Measurements from ENCODE around the gene PRG2.
A peak's percentile ranks its signal among the peaks of the same experiment; 100 is the strongest.

The PRG2 gene, protein sequence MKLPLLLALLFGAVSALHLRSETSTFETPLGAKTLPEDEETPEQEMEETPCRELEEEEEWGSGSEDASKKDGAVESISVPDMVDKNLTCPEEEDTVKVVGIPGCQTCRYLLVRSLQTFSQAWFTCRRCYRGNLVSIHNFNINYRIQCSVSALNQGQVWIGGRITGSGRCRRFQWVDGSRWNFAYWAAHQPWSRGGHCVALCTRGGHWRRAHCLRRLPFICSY

DNA sequence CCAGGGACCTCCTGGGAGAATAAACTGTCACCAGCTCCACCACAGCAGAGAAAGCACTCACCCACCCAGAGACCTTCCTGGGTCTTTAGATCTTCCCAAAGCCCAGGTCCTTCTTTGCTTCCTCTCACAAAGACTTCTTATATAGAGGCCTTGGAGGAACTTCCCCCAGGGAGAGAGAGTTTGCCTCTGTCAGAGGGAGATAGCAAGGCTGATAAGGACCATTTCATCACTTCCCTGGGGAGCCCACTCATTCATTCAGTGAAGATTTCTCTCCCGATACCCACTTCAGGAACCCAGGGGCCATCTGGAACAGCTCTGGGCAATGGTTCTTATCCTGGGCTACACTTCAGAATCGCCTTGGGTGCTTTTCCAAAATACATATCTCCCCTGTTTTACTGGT, at the start of gene PRG2:
PRG2 (minus strand) TSS at position 116 of the 400 bp plus-strand sequence. CDS start 706 bp downstream, outside the sequence.
- DNase-seq (ENCODE audit: low spot score) = no peak

DNA sequence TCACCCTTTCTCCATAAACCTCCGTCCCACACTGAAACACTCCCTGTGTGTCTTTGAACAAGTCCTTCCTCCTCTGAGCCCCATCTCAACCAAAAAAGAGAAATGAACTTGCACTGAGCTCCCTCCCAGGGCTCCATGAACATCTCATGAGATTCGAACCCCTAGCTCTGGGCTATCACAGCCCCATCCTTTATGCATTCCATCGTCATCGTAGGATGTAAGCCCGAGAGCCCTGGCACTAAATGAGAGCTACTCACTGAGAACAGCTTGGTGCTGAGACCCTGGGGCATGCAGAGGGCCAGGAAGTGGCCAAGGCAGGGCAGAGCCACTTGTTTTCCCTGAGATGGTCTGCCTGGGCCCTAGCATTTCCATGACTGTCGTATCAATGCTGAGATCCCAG, 49.3 kb upstream of the PRG2 start:
- no peak for DNase-seq (ENCODE audit: low spot score)

DNA sequence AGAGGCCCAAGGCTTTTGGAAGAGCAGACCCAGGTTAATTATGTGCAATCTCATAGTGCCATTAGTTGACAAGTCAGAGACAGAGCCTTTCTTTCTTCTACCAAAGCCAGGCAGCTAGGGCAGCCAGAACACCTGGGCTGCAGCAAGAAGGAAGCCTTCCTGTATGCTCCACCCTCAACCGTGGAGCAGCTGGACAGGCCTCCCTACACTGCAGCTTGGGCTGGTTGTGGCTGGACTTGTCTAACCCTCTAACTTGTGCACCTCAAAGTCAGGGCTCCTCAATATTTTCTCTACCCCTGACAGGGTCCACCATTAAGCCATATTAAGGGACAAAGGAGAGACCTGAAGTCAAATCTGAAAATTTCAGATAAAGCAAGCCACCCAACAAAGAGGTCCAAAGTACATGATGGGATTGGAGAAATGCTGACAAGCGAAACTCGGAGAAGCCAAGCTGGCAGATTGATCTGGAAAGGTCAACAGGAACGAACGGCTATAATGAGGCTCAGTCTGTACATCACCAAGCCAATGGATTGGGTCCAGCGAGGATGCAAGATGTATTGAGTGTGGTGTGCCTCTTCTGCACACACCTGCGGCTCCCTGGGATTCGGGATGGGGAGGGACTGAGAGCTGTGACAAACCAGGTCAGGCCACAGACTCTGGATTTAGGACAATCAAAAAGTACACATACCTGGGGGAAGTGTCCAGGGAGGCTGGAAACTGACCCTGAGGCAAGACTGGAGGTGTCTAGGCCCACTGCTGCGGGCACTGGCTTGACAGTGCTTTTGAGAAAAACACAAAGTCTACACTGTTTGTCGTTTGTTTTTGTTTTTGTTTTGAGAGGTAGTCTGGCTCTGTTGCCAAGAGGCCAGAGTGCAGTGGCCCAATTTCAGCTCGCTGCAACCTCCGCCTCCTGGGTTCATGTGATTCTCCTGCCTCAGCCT, 48.2 kb upstream of the PRG2 start:
- DNase-seq (ENCODE audit: low spot score) = no peak

DNA sequence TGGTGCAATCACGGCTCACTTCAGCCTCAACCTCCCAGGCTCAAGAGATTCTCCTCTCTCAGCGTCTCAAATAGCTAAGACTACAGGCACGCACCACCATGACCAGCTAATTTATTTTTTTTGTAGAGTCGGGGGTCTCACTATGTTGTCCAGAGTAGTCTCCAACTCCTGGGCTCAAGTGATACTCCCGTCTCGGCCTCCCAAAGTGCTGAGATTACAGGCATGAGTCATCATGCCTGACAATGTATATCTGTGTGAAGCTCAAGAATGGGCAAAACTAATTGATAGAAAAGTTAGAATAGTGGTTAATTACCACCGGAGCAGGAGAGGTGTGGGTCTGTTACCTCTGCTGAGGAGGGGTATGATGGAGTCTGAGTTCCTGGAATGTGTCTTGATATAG, 45.6 kb upstream of the PRG2 start:
- DNase-seq (ENCODE audit: low spot score) = no peak

DNA sequence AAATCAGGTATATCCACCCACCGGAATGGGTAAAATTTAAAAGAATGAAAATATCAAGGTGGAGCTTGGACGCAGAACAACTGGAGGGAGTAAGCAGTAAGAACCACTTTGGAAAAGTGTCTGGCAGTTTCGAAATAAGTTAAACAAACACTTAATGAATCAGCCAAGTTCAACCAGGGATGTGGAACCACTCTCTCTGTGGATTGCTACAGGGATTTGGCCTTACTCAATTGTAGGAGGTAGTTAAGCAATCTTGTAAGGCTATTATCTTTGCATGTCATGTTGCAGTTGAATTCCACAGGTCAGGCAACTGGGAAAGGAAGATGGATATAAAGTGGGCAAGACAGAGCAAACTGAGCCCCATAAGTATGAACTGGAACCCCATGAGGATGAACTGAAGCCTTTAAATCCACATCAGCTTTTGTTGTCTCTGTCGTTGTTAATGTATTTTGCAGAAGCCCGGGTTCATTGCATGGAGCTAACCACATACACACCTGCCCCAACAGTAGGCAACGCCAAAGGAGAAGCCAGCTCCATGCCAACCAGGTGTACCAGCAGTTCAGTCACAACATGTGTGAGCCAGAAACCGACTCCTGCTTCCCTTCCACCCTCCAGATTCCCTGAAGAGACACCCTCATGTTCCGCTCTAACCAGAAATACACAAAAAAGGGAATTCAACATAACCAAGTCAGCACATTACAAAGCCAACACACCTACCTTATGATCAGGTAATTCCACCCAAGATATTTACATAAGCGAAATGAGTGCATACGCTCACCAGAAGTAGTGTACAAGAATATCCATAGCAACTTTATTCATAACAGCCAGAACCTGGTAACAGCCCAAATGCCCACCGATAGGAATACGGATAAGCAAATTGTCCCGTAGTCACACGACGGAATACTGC, 44.4 kb upstream of the PRG2 start:
- no peak for DNase-seq (ENCODE audit: low spot score)

DNA sequence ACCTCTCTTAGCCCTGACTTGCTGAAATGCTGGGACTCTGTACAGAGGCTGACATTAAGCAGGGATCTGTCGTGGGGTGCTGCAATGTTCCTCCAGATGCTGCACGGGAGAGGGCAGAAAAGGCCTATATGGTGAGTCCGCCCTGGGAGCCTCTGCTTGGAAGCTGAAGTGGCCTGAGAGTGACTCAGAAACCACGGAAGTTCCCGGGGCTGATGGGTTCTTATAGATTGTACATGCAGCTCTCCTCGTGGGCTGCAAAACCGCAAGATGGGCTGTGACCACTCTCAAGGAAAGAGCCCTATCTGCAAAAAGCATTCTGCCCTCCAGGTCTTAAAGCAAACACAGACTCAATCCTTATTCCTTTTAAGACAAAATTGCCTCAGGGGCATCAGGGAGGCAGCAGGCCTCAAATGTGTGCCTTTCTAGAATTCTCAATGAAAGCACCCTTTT, 42.3 kb upstream of the PRG2 start:
- DNase-seq (ENCODE audit: low spot score) = no peak

DNA sequence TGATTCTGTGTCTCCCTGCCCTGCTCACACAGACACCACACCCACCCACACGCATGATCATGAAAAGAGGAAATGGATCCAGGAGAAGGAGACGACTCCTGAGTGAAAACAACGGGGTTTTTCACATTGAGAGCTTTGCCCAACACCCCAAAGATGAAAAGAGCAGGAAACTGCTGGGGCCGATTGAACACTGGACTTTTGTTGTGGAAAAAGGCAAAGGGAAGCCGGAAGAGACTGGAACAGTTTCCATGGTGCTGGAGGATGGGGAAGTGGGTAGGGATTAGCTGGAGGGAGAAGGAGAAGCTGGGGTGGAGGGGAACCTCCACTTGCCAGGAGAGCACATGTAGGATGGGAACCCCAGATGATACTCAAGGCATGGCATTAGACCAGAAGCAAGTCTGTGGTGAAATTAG, 41.7 kb upstream of the PRG2 start:
- no peak for DNase-seq (ENCODE audit: low spot score)

DNA sequence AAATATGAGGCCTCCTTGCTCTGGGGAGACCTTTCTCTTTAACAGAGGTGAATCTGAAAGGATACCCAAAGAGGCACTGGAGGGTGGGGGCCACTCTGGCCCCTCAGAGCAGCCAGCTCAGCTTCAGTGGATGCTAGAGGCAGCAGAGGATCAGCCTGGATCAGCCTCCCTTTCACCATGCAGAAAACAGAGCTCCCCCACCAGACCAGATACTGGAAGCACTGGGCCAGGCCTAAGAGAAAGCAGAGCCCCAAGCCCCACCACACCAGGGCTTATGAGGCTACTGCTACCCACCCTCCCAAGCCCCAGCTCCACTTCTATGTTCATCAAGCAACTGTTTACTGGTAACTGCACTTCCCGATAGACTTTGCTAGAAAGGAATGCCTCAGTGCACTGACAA, 40.5 kb upstream of the PRG2 start:
- DNase-seq (ENCODE audit: low spot score) = no peak

DNA sequence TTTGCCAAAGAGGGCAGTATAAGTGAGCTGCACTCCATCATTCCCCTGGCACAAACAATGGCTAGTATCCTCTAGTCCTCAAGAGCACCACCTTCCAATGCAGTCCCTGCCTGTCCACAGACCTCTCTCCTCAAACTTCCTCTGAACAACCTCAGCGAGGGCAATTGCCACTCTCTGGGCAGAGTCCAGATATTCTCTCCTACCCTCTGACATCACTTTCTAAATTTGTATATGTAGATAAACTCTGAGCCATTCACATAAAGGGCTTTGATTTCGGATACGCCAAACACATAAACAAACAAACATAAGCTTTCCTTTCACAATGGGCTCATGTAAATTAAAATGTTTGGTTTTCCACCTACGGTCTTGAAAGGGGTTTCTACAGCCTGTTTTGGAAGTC, 39.5 kb upstream of the PRG2 start:
- no peak for DNase-seq (ENCODE audit: low spot score)

DNA sequence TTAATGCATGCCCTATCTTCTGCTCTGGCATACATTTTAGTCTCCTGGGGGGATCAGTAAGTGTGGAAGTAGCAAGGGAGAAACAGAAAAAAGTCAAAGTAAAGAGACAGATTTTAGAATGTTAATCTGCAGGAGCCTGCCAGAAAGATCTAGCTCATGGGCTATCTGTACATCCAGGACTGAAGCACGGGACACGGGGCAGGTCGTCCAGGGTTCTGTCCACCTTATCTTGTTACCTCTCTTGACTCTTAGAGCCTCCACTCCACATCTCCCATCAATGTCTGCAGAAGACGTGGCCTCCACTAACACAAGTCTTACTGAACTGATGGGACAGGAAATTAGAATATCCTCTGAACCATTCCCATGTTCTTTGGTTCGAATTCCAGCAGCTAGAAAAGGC, 38.2 kb upstream of the PRG2 start:
- no peak for DNase-seq (ENCODE audit: low spot score)

DNA sequence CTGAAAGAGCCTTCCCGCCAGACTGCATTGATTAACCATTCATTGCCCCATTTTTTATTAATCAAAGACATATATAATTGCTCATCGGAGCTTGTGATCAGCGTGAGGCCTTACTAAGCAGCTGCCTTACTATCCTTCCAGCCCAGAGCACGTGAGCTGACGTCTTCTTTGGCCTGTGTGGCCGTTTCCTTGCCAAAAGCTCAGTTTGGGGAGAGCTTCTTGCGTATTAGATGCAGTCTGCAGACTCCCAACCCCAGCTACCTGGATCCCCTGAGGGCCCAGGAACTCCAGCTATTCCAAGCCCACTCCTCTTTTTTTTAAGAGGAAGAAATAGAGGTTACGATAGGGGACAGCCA, 37.3 kb upstream of the PRG2 start:
- DNase-seq (ENCODE audit: low spot score) = no peak

DNA sequence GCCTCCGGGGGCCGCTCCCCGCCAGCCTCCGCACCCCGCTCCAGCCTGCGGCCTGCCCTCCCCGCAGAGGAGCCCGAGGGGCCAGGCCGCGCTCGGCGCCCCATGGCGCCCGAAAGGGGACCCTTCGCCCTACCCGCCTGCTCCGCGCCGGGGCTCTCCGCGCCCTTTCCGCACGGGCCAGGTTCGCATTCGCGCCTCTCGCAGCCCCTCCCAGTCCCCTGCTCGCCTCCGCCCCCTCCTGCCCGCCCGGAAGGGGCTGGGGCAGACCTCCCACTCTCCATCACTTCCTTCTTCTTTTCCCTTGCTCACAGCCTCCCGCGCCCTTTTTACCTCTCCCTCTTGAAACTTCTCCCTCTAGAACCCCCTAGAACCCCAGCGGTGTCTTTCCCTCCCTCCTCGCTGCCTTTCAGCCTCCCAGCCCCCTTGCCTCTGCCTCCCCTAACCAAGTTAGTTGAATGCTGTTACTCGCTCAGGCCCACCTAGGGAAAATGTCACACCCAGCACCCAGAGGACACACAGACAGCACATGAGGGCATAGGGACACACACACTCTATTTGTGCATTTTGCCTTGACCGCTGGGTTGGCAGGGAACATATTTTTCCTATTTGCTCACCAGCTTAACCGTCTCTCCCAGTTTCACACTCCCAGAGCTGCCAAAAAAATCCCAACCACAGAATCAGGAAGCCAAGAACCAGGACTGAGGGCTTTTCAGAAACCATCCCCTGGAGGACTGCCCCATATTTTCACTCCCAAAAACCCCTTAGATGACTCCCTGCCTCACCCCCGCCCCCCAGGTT, 36.7 kb upstream of the PRG2 start, which contains the start of gene SLC43A3:
SLC43A3 (minus strand) TSS at position 193 of the 798 bp plus-strand sequence. CDS start 949 bp downstream, outside the sequence.
- DNase-seq (ENCODE audit: low spot score) = peak; percentile 78

DNA sequence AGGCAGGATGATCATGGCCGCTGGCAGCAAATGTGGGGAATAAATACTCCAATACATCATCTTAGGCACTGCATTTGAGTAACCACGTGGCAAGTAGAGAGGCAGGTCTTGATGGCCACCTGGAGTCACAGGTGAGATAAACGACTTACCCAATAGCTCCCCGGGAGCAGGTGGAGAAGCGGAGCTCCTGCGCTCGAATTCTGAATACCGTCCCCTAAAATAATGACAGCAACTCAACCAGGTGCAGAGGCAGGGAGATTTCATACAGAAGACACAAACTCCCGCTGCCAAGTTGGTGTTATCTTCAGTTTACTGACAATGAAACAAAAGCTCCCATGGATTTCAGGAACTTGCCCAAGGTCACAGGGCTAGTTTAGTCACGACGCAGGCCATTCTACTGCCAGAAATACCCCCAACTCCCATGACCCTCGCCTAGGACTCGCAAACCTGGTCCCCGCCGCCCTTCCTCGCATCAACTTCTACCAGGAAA, 36.0 kb upstream of the PRG2 start:
- peak; percentile 22 for DNase-seq (ENCODE audit: low spot score)

DNA sequence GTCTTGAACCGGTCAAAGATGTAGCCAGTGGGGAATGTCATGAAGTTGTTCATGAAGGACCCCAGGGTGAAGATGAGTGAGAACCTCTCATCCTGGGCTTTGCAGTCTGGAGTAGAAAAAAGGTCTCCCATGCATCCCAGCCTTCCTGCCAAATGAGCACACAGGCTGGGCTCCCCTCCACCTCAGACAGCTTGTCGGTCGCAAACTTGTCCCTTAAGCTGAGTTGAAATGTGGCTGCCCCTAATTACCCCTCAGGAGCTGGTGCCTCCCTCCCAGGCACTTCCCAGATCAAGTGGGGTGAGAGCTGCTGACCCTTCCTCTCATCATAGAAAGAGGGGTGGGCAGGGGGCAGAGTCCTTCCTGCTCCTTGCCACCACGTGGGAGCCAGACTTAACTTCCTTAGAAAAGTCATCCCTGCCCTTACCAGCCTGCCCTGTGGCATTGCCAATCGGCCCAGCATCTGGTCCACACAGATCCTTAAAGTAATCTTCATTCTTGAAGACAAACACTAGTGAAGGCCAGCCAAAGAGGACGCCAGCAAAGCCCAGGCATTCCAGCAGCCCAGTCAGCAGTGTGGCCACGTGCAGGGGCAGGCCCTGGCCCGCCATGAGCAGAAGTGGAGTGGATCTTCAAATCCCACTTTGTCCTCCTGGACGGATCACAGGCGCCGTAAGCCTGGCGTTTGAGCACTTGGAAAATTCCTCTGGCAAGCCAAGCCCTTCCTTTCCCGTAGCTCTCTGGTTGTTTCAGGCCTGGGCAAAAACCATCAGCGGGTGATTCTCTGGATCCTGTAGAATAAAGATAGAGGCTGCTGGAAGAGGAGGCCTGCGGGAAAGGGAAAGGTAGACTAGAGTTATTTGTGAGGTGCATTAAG, 35.4 kb upstream of the PRG2 start:
- no peak for DNase-seq (ENCODE audit: low spot score)

DNA sequence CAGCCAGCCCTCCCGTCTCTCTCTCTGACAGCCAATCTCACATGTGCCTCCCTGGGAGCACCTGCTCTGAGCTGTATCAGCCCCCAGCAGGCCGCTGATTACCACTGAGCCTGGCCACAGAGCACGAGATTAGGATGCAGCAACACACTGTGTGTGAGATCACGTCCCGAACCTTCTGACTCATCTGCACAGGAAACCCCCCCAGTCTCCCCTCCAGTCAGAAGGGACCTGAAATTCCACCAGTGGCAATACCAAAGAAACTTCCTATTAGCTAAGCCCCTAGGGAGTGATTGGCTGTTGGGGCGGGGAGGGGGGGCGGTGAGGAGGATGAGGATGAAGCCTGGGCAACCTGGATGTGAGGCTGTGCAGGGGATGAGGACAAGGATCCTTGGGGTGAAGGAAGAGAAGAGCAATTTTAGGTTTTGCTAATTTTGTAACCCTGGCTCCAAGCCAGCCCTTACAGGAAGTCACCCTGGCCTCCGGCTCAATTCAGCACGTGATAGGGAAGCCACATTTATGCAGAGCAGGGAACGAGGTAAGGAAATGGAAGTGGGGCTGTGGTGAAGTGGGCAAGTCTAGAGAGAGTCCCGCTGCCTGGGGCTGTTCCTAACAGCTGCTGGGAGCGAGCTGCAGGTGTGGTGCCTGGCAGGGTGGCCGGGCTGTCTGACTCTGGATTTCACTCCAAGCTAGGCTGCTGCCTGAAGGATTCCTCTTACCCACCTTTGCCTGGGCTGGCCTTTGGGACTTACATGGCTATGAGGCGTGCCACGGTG, 34.5 kb upstream of the PRG2 start:
- DNase-seq (ENCODE audit: low spot score) = no peak

DNA sequence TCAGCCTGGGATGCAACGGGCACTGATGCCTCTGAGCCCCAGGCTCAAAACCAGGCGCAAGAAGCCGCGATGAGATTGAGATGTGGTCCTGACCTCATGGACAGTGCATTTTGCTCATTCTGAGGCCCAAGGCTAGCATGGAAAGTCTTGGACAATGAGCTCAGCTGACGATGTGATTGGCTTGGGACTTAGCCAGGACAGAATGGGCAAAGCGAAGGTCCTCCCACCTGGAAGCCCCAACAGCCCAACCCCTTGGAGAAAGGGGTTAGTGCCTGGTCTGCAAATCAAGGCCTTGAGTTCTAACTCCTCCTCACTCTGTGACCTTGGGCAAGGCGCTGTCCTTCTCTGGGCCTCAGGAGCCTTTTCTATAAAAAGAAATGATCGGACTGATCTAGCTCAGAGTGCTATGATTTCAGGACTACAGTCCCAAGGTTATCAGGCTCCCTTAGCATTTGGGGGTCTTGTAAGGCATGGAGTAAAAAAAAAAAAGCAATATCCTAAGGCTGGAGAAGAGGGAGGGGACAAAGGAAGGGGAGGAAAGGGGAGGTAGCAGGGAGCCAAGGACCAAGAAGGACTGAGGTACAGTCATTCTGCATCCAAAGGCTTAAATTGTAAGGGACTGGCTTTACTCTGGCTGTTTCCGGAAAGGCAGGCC, 33.8 kb upstream of the PRG2 start:
- no peak for DNase-seq (ENCODE audit: low spot score)

DNA sequence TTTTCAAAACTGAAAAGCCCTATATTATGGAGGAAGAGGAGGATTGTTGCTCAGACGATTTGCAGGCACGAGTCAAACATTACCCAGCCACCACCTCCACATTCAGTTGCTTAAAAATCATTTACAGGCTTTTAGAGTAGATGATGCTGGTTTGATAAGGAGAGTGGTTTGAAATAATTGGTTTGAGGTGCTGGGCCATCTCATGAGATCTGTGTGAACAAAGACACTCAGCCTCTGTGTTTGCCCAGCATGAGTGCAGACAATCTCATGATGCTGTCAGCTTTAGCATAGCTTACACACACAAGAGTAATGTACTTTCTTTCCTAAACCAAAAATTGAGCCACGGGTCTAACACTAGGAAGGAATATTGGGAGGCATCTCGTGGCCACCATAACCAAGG, 32.2 kb upstream of the PRG2 start:
- no peak for DNase-seq (ENCODE audit: low spot score)

DNA sequence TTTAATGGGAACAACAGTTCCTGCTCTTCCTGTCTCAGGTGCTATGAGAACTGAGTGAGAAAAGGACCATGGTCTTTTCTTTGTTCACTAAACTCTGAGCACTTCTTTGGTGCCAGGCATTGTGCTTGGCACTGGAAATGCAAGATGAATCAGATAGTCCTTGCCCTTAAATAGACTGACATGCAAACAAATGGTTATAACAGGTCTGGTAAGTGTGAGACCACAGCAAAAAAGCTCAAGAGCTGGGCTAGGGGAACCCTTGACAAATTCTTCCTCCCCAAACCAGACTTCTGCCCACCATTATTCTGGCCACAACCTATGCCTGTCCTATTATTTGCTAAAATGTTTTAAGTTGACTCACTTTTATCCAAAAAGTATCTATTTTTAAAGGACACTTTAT, 31.4 kb upstream of the PRG2 start:
- DNase-seq (ENCODE audit: low spot score) = no peak

DNA sequence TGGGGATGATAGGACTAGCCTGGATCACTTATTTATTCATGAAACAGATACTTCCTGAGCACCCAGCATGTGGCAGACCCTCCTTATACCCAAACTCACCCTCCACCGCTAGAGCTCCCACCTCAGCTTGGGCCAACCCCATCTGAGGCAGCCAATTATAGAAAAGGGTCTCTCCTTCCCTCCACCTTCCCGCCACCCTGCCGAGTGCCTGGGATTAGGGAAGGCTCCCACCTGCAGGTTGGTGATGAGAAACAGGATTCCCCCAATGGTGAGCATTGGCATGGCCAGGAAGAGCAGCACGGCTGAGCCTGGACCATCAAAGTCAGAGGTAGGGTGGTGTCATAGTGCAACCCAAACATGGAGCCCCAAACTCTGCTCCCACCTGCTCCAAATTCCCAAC, 30.6 kb upstream of the PRG2 start:
- no peak for DNase-seq (ENCODE audit: low spot score)
